Coronary artery (tissue), 2 donors: ENCODE results near the gene ANKRD13B.
A peak's percentile ranks its signal among the peaks of the same experiment; 100 is the strongest.

ENCODE experiments used
- DNase-seq: peaks from one replicate; pipeline ENCODE4 v3.0.0-alpha.2; 2017; ENCODE audit warnings: low spot score
- H3K27ac ChIP-seq, 2 donors: fragments of 200-600 bp; sonication (generic); one replicate each; pipeline ENCODE4 v1.5.1; 2016 to 2019
- H3K4me3 ChIP-seq: fragments of 200-600 bp; sonication (generic); 2 replicates; pipeline ENCODE4 v1.5.1; 2016; ENCODE audit warnings: mild to moderate bottlenecking, moderate library complexity
- CTCF ChIP-seq: fragments of 200-600 bp; sonication (generic); IDR thresholded peaks from one replicate; pipeline ENCODE4 v1.5.1; 2019; ENCODE audit warnings: antibody characterized with exemption

Gene ANKRD13B

GRCh38 chr17:29607557-29608195, 14.7 kb downstream of the ANKRD13B start:
- DNase-seq, result no peak
- TF ChIP-seq CTCF, result no peak
- no peak overlapping the region for H3K27ac ChIP-seq
- no peak overlapping the region for H3K4me3 ChIP-seq

GRCh38 chr17:29608986-29609385, 16.1 kb downstream of the ANKRD13B start:
- DNase-seq, result no peak
- TF ChIP-seq CTCF, result no peak
- no peak overlapping the region for H3K4me3 ChIP-seq

GRCh38 chr17:29610395-29610794, 17.5 kb downstream of the ANKRD13B start:
- no peak overlapping the region for H3K27ac ChIP-seq
- TF ChIP-seq CTCF, result no peak
- DNase-seq, result no peak
- no peak overlapping the region for H3K4me3 ChIP-seq

More at GRCh38 chr17:29608986-29609385, 16.1 kb downstream of the ANKRD13B start:
- no peak overlapping the region for H3K27ac ChIP-seq

GRCh38 chr17:29611351-29612093, 18.6 kb downstream of the ANKRD13B start:
- no peak overlapping the region for H3K27ac ChIP-seq
- DNase-seq, result no peak

GRCh38 chr17:29612094-29612403, 19.1 kb downstream of the ANKRD13B start:
- no peak for DNase-seq
- TF ChIP-seq CTCF, result no peak
- Histone ChIP-seq H3K27ac (no peak overlapping the region), H3K4me3 (no peak overlapping the region)

More at GRCh38 chr17:29611351-29612093, 18.6 kb downstream of the ANKRD13B start:
- H3K4me3 ChIP-seq, result no peak overlapping the region
- no peak for TF ChIP-seq CTCF

GRCh38 chr17:29612404-29613280, 19.7 kb downstream of the ANKRD13B start:
- Histone ChIP-seq H3K27ac (peak overlapping the region; percentile 23 to 80), H3K4me3 (peak overlapping the region; percentile 66)
- no peak for TF ChIP-seq CTCF
- peak; percentile 78 for DNase-seq
